ENCODE measurements around the gene FLT1. TPM values are rescaled to one million over a fixed set of nuclear protein-coding genes. Genes with fewer than 3 reads are reported as not detected.

The FLT1 gene
- total RNA-seq, 2 experiments from 2014 or later, result 1.6 to 2.5 TPM

DNA sequence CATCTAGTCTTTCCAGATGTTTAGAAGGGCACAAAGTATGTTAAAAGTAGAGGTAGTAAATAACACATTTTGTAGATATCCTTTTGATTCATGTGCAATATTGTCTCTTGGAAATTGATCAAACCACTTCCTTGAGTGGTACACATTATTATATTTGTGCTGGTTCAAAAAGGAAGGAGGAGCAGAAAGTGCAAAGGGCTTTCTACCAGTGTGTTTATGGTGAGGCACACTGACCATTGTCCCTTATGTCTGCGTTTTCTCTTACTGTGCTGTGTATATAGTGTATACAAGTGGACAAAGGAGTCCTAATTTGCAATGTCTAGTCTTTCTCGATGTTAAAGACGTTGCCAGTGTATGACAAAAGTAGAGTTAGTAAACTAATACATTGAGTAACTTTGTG, 41.4 kb upstream of the FLT1 start:
- Histone ChIP-seq H3K27ac (ENCODE audit: low read depth, low read length, poor library complexity, severe bottlenecking) (no peak overlapping the region), H3K4me3 (ENCODE audit: low read depth, low read length, poor library complexity, severe bottlenecking) (no peak overlapping the region), H3K9me2 (ENCODE audit: insufficient read depth, low read length) (no peaks in the 10 kb centered on the region), H3K79me2 (ENCODE audit: insufficient read depth, low read depth, low read length) (no peaks in the 10 kb centered on the region), H3K9me3 (ENCODE audit: low read length) (no peaks in the 10 kb centered on the region), H3K4me2 (ENCODE audit: low read length) (no peak overlapping the region), H2AFZ (ENCODE audit: low read length) (no peak overlapping the region), H3K4me1 (ENCODE audit: insufficient read depth, low read length, poor library complexity, severe bottlenecking) (no peaks in the 10 kb centered on the region), H4K20me1 (ENCODE audit: insufficient read depth, low read length) (no peaks in the 10 kb centered on the region), H3K36me3 (ENCODE audit: insufficient read depth, low read length) (no peaks in the 10 kb centered on the region)
- intact Hi-C loops (cut with micrococcal nuclease; ENCODE audit: unreplicated experiment), result no loop called here
- TF ChIP-seq, protein P1, sequence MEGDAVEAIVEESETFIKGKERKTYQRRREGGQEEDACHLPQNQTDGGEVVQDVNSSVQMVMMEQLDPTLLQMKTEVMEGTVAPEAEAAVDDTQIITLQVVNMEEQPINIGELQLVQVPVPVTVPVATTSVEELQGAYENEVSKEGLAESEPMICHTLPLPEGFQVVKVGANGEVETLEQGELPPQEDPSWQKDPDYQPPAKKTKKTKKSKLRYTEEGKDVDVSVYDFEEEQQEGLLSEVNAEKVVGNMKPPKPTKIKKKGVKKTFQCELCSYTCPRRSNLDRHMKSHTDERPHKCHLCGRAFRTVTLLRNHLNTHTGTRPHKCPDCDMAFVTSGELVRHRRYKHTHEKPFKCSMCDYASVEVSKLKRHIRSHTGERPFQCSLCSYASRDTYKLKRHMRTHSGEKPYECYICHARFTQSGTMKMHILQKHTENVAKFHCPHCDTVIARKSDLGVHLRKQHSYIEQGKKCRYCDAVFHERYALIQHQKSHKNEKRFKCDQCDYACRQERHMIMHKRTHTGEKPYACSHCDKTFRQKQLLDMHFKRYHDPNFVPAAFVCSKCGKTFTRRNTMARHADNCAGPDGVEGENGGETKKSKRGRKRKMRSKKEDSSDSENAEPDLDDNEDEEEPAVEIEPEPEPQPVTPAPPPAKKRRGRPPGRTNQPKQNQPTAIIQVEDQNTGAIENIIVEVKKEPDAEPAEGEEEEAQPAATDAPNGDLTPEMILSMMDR (conservative IDR thresholded peaks at IDR 0.05; ENCODE audit: low read length), result no peak
- TF ChIP-seq EZH2phosphoT487 (IDR thresholded peaks at IDR 0.05; ENCODE audit: borderline replicate concordance, low read depth, low read length), result no peak
- CTCF ChIA-PET (ENCODE audit: unreplicated experiment), result no interaction called here
- POLR2A ChIA-PET, result no interaction called here
- DNase-seq (ENCODE audit: low spot score), result no peak
- no TSS peak for BruUV-seq (replicated peaks)

DNA sequence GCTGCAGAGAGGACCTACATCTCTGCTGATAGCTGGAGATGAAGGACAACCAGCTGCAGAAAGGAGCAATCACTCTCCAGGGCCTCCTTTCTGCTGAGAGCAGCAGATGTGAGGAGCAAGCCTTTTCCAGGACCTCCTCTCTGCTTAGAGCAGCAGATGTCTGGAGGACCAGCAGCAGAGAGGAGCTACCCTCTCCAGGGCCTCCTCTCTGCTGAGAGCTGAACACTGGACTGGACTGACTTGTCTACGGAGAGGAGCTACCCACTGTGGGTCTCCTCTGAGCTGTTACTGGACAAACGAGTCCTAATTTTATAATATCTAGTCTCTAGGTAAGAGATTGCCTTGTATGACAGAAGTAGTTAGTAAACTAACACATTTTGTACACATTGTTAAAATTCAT, 40.8 kb upstream of the FLT1 start:
- Histone ChIP-seq H3K4me2 (ENCODE audit: low read length) (no peak overlapping the region), H3K9me3 (ENCODE audit: low read length) (no peaks in the 10 kb centered on the region), H2AFZ (ENCODE audit: low read length) (no peak overlapping the region), H4K20me1 (ENCODE audit: insufficient read depth, low read length) (no peaks in the 10 kb centered on the region), H3K27ac (ENCODE audit: low read depth, low read length, poor library complexity, severe bottlenecking) (no peak overlapping the region), H3K79me2 (ENCODE audit: insufficient read depth, low read depth, low read length) (no peaks in the 10 kb centered on the region), H3K36me3 (ENCODE audit: insufficient read depth, low read length) (no peaks in the 10 kb centered on the region), H3K9me2 (ENCODE audit: insufficient read depth, low read length) (no peaks in the 10 kb centered on the region), H3K4me3 (ENCODE audit: low read depth, low read length, poor library complexity, severe bottlenecking) (no peak overlapping the region), H3K4me1 (ENCODE audit: insufficient read depth, low read length, poor library complexity, severe bottlenecking) (no peaks in the 10 kb centered on the region)
- TF ChIP-seq, protein P1 (conservative IDR thresholded peaks at IDR 0.05; ENCODE audit: low read length), result no peak
- TF ChIP-seq EZH2phosphoT487 (IDR thresholded peaks at IDR 0.05; ENCODE audit: borderline replicate concordance, low read depth, low read length), result no peak
- POLR2A ChIA-PET, result interaction anchor here (0.6 kb wide), 1 partner anchor 97 kb away, joined by 3 read pairs; no protein-coding TSS in a partner anchor
- CTCF ChIA-PET (ENCODE audit: unreplicated experiment), result no interaction called here
- BruUV-seq (replicated peaks), result no TSS peak
- intact Hi-C loops (cut with micrococcal nuclease; ENCODE audit: unreplicated experiment), result no loop called here
- DNase-seq (ENCODE audit: low spot score), result no peak

DNA sequence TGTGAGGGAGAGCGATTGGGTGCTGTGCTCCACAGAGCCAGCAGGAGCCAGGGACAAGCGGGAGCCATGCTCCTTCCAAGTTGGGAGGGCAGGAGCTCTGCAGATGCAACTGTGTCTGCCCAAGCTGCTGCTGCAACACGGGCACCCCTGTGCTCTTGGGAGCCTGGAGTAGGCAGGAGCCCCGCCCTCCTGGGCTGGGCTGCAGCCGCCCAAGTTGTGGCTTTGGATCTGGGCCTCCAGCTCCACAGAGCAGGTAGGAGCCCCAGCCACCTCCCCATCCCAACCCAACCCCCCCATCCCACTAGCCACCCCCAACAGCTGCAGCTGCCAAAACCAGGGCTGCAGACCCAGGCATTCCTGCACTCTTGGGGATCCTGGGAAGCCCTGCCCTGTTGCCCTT, 39.9 kb upstream of the FLT1 start:
- Histone ChIP-seq H3K36me3 (ENCODE audit: insufficient read depth, low read length) (no peaks in the 10 kb centered on the region), H3K9me2 (ENCODE audit: insufficient read depth, low read length) (no peaks in the 10 kb centered on the region), H3K79me2 (ENCODE audit: insufficient read depth, low read depth, low read length) (no peaks in the 10 kb centered on the region), H2AFZ (ENCODE audit: low read length) (no peak overlapping the region), H3K9me3 (ENCODE audit: low read length) (no peaks in the 10 kb centered on the region), H3K4me1 (ENCODE audit: insufficient read depth, low read length, poor library complexity, severe bottlenecking) (no peaks in the 10 kb centered on the region), H3K4me3 (ENCODE audit: low read depth, low read length, poor library complexity, severe bottlenecking) (no peak overlapping the region), H4K20me1 (ENCODE audit: insufficient read depth, low read length) (no peaks in the 10 kb centered on the region), H3K27ac (ENCODE audit: low read depth, low read length, poor library complexity, severe bottlenecking) (no peak overlapping the region), H3K4me2 (ENCODE audit: low read length) (no peak overlapping the region)
- CTCF ChIA-PET (ENCODE audit: unreplicated experiment), result no interaction called here
- no TSS peak for BruUV-seq (replicated peaks)
- TF ChIP-seq, protein P1 (conservative IDR thresholded peaks at IDR 0.05; ENCODE audit: low read length), result no peak
- TF ChIP-seq EZH2phosphoT487 (IDR thresholded peaks at IDR 0.05; ENCODE audit: borderline replicate concordance, low read depth, low read length), result no peak
- POLR2A ChIA-PET, result no interaction called here
- no peak for DNase-seq (ENCODE audit: low spot score)
- intact Hi-C loops (cut with micrococcal nuclease; ENCODE audit: unreplicated experiment), result no loop called here

Measured in OCI-LY7 (cell line).